Activated T-helper 2 cell treated with anti-CD3 and anti-CD28 coated beads, Interferon-gamma antibody, Interleukin-2, Interleukin-4, amounts not matched to agents 10 μg/mL and 5 μg/mL and 100 μg/mL, durations not matched to agents 14 hours and 24 hours and 36 hours (primary cell): Measurements from ENCODE around the gene ANAPC4. TPM values are rescaled to one million over a fixed set of nuclear protein-coding genes. Genes with fewer than 3 reads are reported as not detected.
"Not testable (repeated sequence)": the region's sequence is repeated elsewhere in the genome, so short reads cannot be mapped to it uniquely, and the experiment has no call there.

Experiments used
- DNase-seq: peaks from one replicate; pipeline ENCODE4 v3.0.0; 2021; ENCODE audit warnings: low spot score
- H3K27ac Mint-ChIP-seq: one replicate; pipeline ENCODE4 v1.8.0; 2021; ENCODE audit warnings: mixed read lengths
- H3K27me3 Mint-ChIP-seq: one replicate; pipeline ENCODE4 v1.8.0; 2021; ENCODE audit warnings: low read depth, mixed read lengths
- H3K36me3 Mint-ChIP-seq: one replicate; pipeline ENCODE4 v1.8.0; 2021; ENCODE audit warnings: low read depth, mixed read lengths
- H3K4me1 Mint-ChIP-seq: one replicate; pipeline ENCODE4 v1.8.0; 2021; ENCODE audit warnings: low read depth, mixed read lengths
- H3K4me3 Mint-ChIP-seq: one replicate; pipeline ENCODE4 v1.8.0; 2021; ENCODE audit warnings: low read depth, mild to moderate bottlenecking, moderate library complexity, mixed read lengths
- H3K9me3 Mint-ChIP-seq: one replicate; pipeline ENCODE4 v1.8.0; 2021; ENCODE audit warnings: mixed read lengths
- intact Hi-C: fragments of 100-400 bp; cut with micrococcal nuclease; formaldehyde crosslinking; loops from one replicate; pipeline ENCODE4 v1.15.1; 2023
- total RNA-seq: library from RNA; stranded (reverse); gene quantifications from 2 replicates; pipeline ENCODE4 v1.2.3, GENCODE V29; 2022

ANAPC4 gene
- 39.5 and 40.9 TPM in 2 replicates for total RNA-seq

DNA sequence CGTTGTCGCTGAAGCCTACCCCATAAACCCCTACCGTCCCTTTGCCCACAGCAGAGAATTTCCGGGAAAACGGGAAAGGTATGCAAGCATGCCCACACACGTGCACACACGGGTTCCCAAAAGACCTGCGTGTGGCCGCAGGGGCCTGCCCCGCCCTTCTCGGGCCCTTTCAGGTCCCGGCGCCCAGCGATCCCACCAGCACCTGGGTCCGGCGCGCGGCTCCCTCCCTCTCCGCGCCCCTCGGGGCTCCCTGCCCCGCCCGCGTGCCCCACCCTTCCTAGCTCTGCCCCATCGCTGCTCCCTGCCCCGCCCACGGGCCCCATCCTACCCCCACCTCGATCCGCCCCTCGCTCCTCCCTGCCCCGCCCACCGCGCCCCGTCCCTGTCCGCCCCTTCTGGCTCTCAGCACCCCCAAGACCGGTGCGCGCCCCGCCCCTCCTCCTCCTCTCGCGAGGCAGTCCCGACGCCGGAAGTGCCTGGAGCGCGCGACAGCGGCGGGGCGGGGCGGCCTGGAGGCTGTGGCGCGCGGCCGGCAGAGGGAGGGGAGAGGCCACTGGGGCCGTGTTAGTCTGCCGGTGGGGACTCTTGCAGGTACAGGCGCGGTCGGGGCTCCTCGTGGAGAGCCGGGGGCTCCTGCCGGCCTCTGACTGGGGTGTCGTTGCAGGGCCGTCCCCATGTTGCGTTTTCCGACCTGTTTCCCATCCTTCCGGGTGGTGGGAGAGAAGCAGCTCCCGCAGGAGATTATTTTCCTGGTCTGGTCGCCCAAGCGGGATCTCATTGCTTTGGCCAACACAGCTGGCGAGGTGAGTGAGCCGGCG is at the start of gene ANAPC4:
Gene ANAPC4, plus strand, starts transcription at position 510 of the 818 bp plus-strand sequence. Its CDS starts 165 bp downstream, at position 675.
- Mint-ChIP-seq H3K4me1 (peaks cover 4% of the 10 kb centered on the region), H3K4me3 (no peak within 1 kb of the TSS), H3K9me3 (no peaks in the 10 kb centered on the region), H3K27ac (peak within 1 kb of the TSS; percentile 89), H3K27me3 (no peaks in the 10 kb centered on the region), H3K36me3 (peaks cover 11% of the 10 kb centered on the region)
- peak; percentile 93 for DNase-seq
- intact Hi-C loops: loop anchor here (1.0 to 5.0 kb wide), 5 partner anchors 45 to 905 kb away; partner anchors contain the start of genes DHX15, PI4K2B and ZCCHC4

DNA sequence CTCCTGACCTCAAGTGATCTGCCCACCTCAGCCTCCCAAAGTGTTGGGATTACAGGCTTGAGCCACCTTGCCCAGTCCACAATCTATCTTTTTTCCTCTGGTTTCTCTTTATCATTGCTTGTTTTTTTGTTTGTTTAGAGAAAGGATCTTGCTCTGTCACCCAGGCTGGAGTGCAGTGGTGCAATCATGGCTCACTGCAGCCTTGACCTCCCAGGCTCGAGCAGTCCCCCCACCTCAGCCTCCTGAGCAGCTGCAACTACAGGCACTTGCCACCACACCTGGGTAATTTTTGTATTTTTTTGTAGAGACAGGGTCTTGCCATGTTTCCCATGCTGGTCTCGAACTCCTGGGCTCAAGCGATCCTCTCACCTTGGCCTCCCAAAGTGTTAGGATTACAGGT is 48.6 kb upstream of the ANAPC4 start:
- H3K27ac Mint-ChIP-seq, H3K4me3 Mint-ChIP-seq, H3K27me3 Mint-ChIP-seq, DNase-seq, H3K9me3 Mint-ChIP-seq, intact Hi-C loops, H3K36me3 Mint-ChIP-seq: not testable (repeated sequence)
- H3K4me1 Mint-ChIP-seq: peaks cover 16% of the 10 kb centered on the region

- DNase-seq: no peak
- Mint-ChIP-seq H3K4me1 (peaks cover 16% of the 10 kb centered on the region), H3K4me3 (no peak overlapping the region), H3K27ac (peak overlapping the region; percentile 42), H3K36me3 (peaks cover 9% of the 10 kb centered on the region), H3K27me3 (no peaks in the 10 kb centered on the region), H3K9me3 (no peaks in the 10 kb centered on the region)
- intact Hi-C loops: loop anchor here (5.0 kb wide), 1 partner anchor 47 kb away; the partner anchor contains the start of gene ANAPC4
Measured at GRCh38 chr4:25330335-25330734, 46.7 kb upstream of the ANAPC4 start.

DNA sequence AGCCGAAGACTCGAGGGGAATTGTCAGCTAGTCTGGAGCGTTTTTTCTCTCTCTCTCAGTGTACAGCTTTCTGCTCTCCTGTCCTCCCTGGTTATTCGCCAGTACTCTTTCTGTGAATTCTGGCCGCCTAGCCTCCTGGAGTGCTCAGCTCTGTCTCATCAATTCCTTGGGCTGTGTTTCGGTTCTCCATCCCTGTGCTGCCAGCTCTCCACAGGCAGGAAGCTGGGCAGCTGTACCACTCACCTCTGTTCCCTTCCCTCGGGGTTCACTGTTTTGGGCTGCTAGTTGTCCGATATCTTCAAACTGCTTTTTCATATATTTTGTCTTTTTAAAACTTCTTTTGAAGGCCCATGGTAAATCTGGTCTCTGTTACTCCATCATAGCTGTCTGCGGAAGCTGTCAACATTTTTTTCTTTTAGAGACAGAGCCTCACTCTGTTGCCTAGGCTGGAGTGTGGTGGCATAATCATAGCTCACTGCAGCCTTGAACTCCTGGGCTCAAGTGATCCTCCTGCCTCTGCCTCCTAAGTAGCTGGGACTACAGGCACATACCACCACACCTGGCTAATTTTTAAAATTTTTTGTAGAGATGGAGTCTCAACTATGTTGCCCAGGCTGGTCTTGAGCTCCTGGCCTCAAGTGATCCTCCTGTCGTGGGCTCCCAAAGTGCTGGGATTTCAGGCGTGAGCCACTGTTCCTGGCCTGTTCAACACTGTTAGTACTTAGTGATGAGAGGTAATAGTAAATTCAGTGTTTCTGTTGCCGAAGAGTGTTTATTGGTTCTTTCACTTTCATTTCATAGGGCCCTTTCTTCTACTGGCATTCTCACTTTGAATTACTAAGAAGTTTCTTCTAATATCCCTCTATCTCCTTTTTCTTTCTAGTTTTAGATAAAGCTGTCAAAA is 45.9 kb upstream of the ANAPC4 start:
- Mint-ChIP-seq H3K4me1 (peaks cover 16% of the 10 kb centered on the region), H3K9me3 (no peaks in the 10 kb centered on the region), H3K36me3 (peaks cover 9% of the 10 kb centered on the region), H3K27me3 (no peaks in the 10 kb centered on the region), H3K27ac (peak overlapping the region; percentile 89), H3K4me3 (peak overlapping the region; percentile 72)
- intact Hi-C loops: loop anchor here (1.0 to 5.0 kb wide), 2 partner anchors 19 to 46 kb away; partner anchors contain the start of genes ANAPC4 and ZCCHC4
- DNase-seq: no peak

- intact Hi-C loops: no loop called here
- Mint-ChIP-seq H3K36me3 (peaks cover 9% of the 10 kb centered on the region), H3K4me1 (peaks cover 3% of the 10 kb centered on the region), H3K4me3 (no peak overlapping the region), H3K27me3 (no peaks in the 10 kb centered on the region), H3K27ac (no peak overlapping the region), H3K9me3 (peaks cover 4% of the 10 kb centered on the region)
- DNase-seq: no peak
Measured at GRCh38 chr4:25343671-25344070, 33.4 kb upstream of the ANAPC4 start.

GRCh38 chr4:25345744-25346143 is 31.3 kb upstream of the ANAPC4 start:
- Mint-ChIP-seq H3K27ac (no peak overlapping the region), H3K9me3 (peaks cover 4% of the 10 kb centered on the region), H3K4me3 (no peak overlapping the region), H3K36me3 (peaks cover 6% of the 10 kb centered on the region), H3K27me3 (no peaks in the 10 kb centered on the region), H3K4me1 (peaks cover 3% of the 10 kb centered on the region)
- intact Hi-C loops: no loop called here
- DNase-seq: no peak

- Mint-ChIP-seq H3K36me3 (no peaks in the 10 kb centered on the region), H3K27me3 (no peaks in the 10 kb centered on the region), H3K4me1 (peaks cover 3% of the 10 kb centered on the region), H3K4me3 (no peak overlapping the region), H3K27ac (no peak overlapping the region), H3K9me3 (peaks cover 4% of the 10 kb centered on the region)
- DNase-seq: no peak
- intact Hi-C loops: no loop called here
Measured at GRCh38 chr4:25346913-25347312, 30.1 kb upstream of the ANAPC4 start.

GRCh38 chr4:25347473-25347872 is 29.6 kb upstream of the ANAPC4 start:
- Mint-ChIP-seq H3K36me3 (peaks cover 3% of the 10 kb centered on the region), H3K27ac (no peak overlapping the region), H3K9me3 (peaks cover 4% of the 10 kb centered on the region), H3K4me1 (peaks cover 3% of the 10 kb centered on the region), H3K4me3 (no peak overlapping the region), H3K27me3 (no peaks in the 10 kb centered on the region)
- no peak for DNase-seq
- intact Hi-C loops: no loop called here

DNA sequence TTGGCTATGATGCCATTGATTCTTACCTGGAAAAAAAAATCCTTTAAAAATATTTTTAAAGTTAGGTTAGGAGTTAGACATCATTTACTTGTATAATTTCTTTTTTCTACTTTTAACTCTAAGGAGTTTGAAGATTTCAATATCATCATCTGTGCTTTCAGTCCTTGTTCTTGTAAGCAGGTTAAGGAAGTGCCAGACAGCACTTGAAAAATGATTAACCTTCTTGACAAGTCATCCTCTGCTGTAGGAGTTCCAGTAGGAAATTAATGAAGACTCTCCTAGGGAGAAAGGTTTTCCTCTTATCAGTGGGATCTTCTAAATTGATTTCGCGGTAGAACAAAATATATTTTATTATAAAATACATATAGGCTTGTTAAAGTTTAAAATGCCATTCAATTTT is 29.1 kb upstream of the ANAPC4 start:
- peaks cover 4% of the 10 kb centered on the region for H3K9me3 Mint-ChIP-seq
- no peaks in the 10 kb centered on the region for H3K27me3 Mint-ChIP-seq
- DNase-seq: no peak
- peaks cover 3% of the 10 kb centered on the region for H3K36me3 Mint-ChIP-seq
- no peak overlapping the region for H3K4me3 Mint-ChIP-seq
- H3K4me1 Mint-ChIP-seq: peaks cover 3% of the 10 kb centered on the region
- intact Hi-C loops: no loop called here
- H3K27ac Mint-ChIP-seq: no peak overlapping the region

DNA sequence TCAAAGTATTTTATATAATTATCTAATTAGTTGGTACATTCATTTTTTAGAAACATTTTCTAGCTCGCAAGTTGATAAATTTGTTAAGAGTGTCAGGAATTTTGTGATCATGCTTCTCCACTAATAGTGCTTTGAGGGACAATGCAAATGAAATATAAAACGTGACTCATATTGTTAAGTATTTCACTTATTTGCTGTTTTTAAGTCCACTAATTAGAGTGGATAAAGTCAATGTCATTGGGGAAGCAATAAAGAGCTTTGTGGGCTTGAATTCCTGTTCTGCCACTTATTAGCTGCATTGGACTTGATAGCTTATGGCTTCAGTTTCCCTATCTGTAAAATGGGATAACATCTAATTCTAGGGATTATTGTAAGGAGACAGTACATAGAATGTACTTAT is 26.5 kb upstream of the ANAPC4 start:
- Mint-ChIP-seq H3K4me1 (peaks cover 3% of the 10 kb centered on the region), H3K9me3 (no peaks in the 10 kb centered on the region), H3K36me3 (peaks cover 7% of the 10 kb centered on the region), H3K27ac (no peak overlapping the region), H3K4me3 (no peak overlapping the region), H3K27me3 (no peaks in the 10 kb centered on the region)
- DNase-seq: no peak
- intact Hi-C loops: no loop called here

DNA sequence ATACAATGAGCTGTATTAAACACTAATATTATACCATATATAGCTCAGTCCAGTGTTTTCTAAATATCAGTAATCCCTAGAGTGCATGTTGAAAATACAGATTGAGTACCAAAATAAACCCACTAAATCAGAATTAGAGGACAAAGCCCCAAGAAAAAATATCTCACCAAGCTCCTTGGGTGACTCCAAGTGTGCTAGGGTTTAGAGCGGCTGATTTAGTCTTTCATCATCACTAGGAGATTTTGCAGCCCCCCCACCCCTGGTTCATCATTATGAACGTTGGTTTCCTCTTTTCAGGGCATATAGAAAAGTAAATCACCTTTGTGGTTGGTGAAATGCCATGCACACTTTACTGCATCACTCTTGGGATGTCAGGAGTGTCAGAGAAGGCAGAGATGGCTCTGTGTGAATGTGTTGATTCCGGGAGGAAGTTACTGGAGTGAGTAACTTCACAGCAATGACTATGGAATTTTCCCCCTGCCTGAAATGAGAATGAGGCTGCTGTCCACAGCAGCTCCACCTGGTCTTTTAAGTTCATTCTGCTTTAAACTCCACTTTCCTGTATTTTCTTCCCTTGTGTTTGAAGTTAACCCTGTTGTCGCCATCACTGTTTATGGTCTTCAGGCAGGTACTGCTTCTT is 25.2 kb upstream of the ANAPC4 start:
- intact Hi-C loops: no loop called here
- H3K27me3 Mint-ChIP-seq: no peaks in the 10 kb centered on the region
- DNase-seq: no peak
- no peaks in the 10 kb centered on the region for H3K9me3 Mint-ChIP-seq
- no peak overlapping the region for H3K4me3 Mint-ChIP-seq
- peaks cover 7% of the 10 kb centered on the region for H3K36me3 Mint-ChIP-seq
- no peaks in the 10 kb centered on the region for H3K4me1 Mint-ChIP-seq
- H3K27ac Mint-ChIP-seq: no peak overlapping the region

DNA sequence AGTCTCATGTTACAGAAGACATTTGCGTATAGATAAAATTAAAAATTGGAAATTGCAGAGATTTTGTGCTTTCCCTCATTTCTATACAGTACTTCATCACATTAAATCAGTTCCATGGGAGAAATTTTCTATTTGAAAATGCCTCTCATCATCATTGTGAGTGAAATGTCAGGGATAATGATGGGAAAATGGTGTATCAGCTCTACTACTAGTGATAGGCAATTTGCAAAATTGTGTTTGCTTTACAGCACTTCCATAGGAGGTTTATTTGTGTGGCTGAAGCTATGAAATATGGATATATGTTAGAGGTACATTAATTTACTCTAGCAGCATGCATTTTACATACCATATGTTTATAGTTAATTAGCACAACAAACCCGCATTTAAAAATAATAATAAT is 21.0 kb upstream of the ANAPC4 start:
- no peak for DNase-seq
- no peaks in the 10 kb centered on the region for H3K9me3 Mint-ChIP-seq
- H3K36me3 Mint-ChIP-seq: peaks cover 15% of the 10 kb centered on the region
- no peak overlapping the region for H3K27ac Mint-ChIP-seq
- H3K4me3 Mint-ChIP-seq: no peak overlapping the region
- intact Hi-C loops: no loop called here
- no peaks in the 10 kb centered on the region for H3K27me3 Mint-ChIP-seq
- no peaks in the 10 kb centered on the region for H3K4me1 Mint-ChIP-seq
